HepG2 (cell line): Measurements from ENCODE around the gene TASOR2. TPM values are rescaled to one million over a fixed set of nuclear protein-coding genes. Genes with fewer than 3 reads are reported as not detected.
A peak's percentile ranks its signal among the peaks of the same experiment; 100 is the strongest.

Experiments
- ARID3A ChIP-seq: IDR thresholded peaks from 2 replicates; pipeline ENCODE4 v1.6.1; 2012; ENCODE audit warnings: low read depth, low read length, improper control_type of control experiment
- ASH2L ChIP-seq: fragments of 300-600, 200-600 bp; sonication (generic); IDR thresholded peaks from 2 replicates; pipeline ENCODE4 v1.7.0; 2017; ENCODE audit warnings: low read depth, mild to moderate bottlenecking, moderate library complexity, mixed read lengths, low read length; ENCODE audit not compliant: insufficient read length
- ATF7 ChIP-seq, 2 experiments: fragments of 450-650 bp in 1 of 2; sonication (generic) in 1 of 2; formaldehyde crosslinking in 1 of 2; IDR thresholded peaks; 2 replicates each; pipeline versions ENCODE4 v1.4.0 to v1.6.1; 2016 to 2020; ENCODE audit warnings: antibody characterized with exemption in 1 of 2, mild to moderate bottlenecking in 1 of 2, missing genetic modification reagents in 1 of 2
- BORCS8-MEF2B ChIP-seq: sonication (generic); formaldehyde crosslinking; IDR thresholded peaks from 2 replicates; pipeline ENCODE4 v1.8.0; 2022; ENCODE audit warnings: mild to moderate bottlenecking, missing genetic modification reagents
- DR1 ChIP-seq: sonication (generic); formaldehyde crosslinking; IDR thresholded peaks from 2 replicates; pipeline ENCODE4 v1.8.0; 2021; ENCODE audit warnings: mild to moderate bottlenecking, missing genetic modification reagents, inconsistent platforms
- EED ChIP-seq: sonication (generic); formaldehyde crosslinking; IDR thresholded peaks from 2 replicates; pipeline ENCODE4 v1.5.0; 2020; ENCODE audit warnings: mild to moderate bottlenecking, missing genetic modification reagents
- ELF1 ChIP-seq: sonication (generic); formaldehyde crosslinking; IDR thresholded peaks from 2 replicates; pipeline ENCODE4 v1.4.0; 2020; ENCODE audit warnings: missing genetic modification reagents
- GTF3A ChIP-seq: sonication (generic); formaldehyde crosslinking; conservative IDR thresholded peaks from 2 replicates; pipeline ENCODE4 v1.4.0; 2020; ENCODE audit warnings: mild to moderate bottlenecking, missing genetic modification reagents
- KMT2A ChIP-seq: sonication (generic); formaldehyde crosslinking; IDR thresholded peaks from 2 replicates; pipeline ENCODE4 v1.4.0; 2020; ENCODE audit warnings: missing genetic modification reagents
- LBX2 ChIP-seq: sonication (generic); formaldehyde crosslinking; IDR thresholded peaks from 2 replicates; pipeline ENCODE4 v1.5.0; 2020; ENCODE audit warnings: missing genetic modification reagents, mild to moderate bottlenecking, borderline replicate concordance
- PPARG ChIP-seq: conservative IDR thresholded peaks from 2 replicates; pipeline ENCODE4 v1.6.1; 2016; ENCODE audit warnings: missing biosample characterization, missing genetic modification reagents
- TEAD2 ChIP-seq: sonication (generic); formaldehyde crosslinking; IDR thresholded peaks from 2 replicates; pipeline ENCODE4 v1.9.0; 2021; ENCODE audit warnings: missing genetic modification reagents
- ZFP36L1 ChIP-seq: sonication (generic); formaldehyde crosslinking; IDR thresholded peaks from 2 replicates; pipeline ENCODE4 v1.8.0; 2022; ENCODE audit warnings: mild to moderate bottlenecking, missing genetic modification reagents, moderate library complexity
- ZFX ChIP-seq: sonication (generic); formaldehyde crosslinking; IDR thresholded peaks from 2 replicates; pipeline ENCODE4 v1.4.0; 2020; ENCODE audit warnings: mild to moderate bottlenecking, low read depth, missing genetic modification reagents, moderate library complexity
- ZNF230 ChIP-seq: sonication (generic); formaldehyde crosslinking; IDR thresholded peaks from 2 replicates; pipeline ENCODE4 v1.4.0; 2020; ENCODE audit warnings: mild to moderate bottlenecking, missing genetic modification reagents
- ZNF3 ChIP-seq: IDR thresholded peaks from 2 replicates; pipeline ENCODE4 v1.7.0; 2017; ENCODE audit warnings: inconsistent platforms
- ZNF431 ChIP-seq: sonication (generic); formaldehyde crosslinking; IDR thresholded peaks from 2 replicates; pipeline ENCODE4 v1.9.0; 2022; ENCODE audit warnings: missing genetic modification reagents, low read depth, mild to moderate bottlenecking, borderline replicate concordance
- ZNF567 ChIP-seq: sonication (generic); formaldehyde crosslinking; IDR thresholded peaks from 2 replicates; pipeline ENCODE4 v1.8.1; 2023; ENCODE audit warnings: mild to moderate bottlenecking, missing genetic modification reagents, borderline replicate concordance
- ZNF670 ChIP-seq: sonication (generic); formaldehyde crosslinking; IDR thresholded peaks from 2 replicates; pipeline ENCODE4 v1.8.0; 2022; ENCODE audit warnings: mild to moderate bottlenecking, missing genetic modification reagents, borderline replicate concordance
- ZNF724P ChIP-seq: sonication (generic); formaldehyde crosslinking; IDR thresholded peaks from 2 replicates; pipeline ENCODE4 v1.8.0; 2022; ENCODE audit warnings: missing genetic modification reagents, borderline replicate concordance
- ZNF773 ChIP-seq: sonication (generic); formaldehyde crosslinking; IDR thresholded peaks from 2 replicates; pipeline ENCODE4 v1.4.0; 2020; ENCODE audit warnings: missing genetic modification reagents, borderline replicate concordance
- ZNF850 ChIP-seq: sonication (generic); formaldehyde crosslinking; conservative IDR thresholded peaks from 2 replicates; pipeline ENCODE4 v1.9.0; 2021; ENCODE audit warnings: mild to moderate bottlenecking, missing genetic modification reagents
- polyA plus RNA-seq, 8 experiments: library from polyadenylated mRNA; depleted of rRNA in 3 of 8; stranded (reverse) in 7 of 8; unstranded in 1 of 8; fragments of >200 nt; fragmentation: Illumina TruSeq in 4 of 8; extraction: Trizol in 4 of 8; gene quantifications; 2 replicates each; pipeline versions ENCODE4 v1.2.1 to v1.2.3, GENCODE V29; 2011 to 2016; ENCODE audit warnings: low read depth in 4 of 8, missing spikeins in 1 of 8, mixed read lengths in 1 of 8; ENCODE audit not compliant: insufficient read depth in 1 of 8
- total RNA-seq, 5 experiments: library from RNA; depleted of rRNA; stranded (reverse); fragments of >200 nt; fragmentation: Illumina TruSeq; extraction: Trizol; gene quantifications; 2 replicates each; pipeline ENCODE4 v1.2.3, GENCODE V29; 2016; ENCODE audit warnings: low read depth in 1 of 5
- TF ChIP-seq, protein P1 (sequence below), 2 experiments: sonication (generic) in 1 of 2; formaldehyde crosslinking in 1 of 2; IDR thresholded peaks; 2 replicates each; pipeline versions ENCODE4 v1.4.0 to v1.6.1; 2018 to 2020; ENCODE audit warnings: missing genetic modification reagents in 2 of 2, borderline replicate concordance in 1 of 2, low read depth in 1 of 2, mild to moderate bottlenecking in 1 of 2, missing biosample characterization in 1 of 2
- TF ChIP-seq, protein P2 (sequence below): sonication (generic); formaldehyde crosslinking; IDR thresholded peaks from 2 replicates; pipeline ENCODE4 v1.8.0; 2022; ENCODE audit warnings: mild to moderate bottlenecking, missing genetic modification reagents, moderate library complexity

The TASOR2 gene
- total and polyA plus RNA-seq, 2 of the 13 experiments (the other 11 are each of a cell fraction or from before 2014, with no cell fraction given) = 24.2 to 55.3 TPM

DNA sequence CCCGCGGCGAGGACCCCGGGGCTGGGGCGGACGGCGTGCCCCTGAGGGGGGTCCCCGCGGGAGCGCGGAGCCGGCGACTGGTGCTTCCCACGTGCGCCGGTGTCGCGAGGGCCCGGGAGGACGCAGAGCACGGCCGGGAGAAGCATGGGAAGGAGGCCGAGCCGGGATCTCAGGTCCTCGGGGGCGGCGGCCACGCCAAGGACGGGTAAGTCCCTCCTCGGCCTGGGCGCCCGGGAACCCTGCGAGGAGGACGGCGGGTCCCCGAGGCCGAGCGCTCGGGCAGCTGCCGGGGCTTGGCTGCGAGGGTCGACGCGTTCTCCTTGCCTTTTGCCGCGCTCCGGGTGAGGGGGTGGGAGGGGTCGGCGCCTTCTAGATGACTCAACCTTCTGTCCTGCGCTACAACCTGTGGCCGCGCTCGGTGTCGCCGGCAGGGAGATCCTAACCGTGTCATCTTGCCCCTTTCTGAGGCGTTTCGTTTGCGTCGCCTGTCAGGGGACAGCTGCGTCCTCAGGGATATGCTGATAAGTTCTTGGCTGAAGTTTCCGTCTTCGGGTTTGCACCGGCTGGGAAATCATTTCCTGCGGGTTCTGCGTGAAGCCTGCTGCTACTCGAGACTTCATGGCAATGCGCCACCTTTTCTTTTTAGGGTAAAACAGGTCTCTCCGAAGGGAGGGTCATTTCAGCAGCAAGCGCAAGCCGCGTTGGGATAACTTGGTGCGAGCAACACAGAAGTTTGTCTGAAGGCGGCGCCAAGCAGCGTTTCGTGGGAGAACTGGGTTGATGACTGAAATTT lies 529 bp downstream of the TASOR2 start (continued):
- TF ChIP-seq ZNF670 (CRISPR knock-in tag) (0 out of 2 replicates have a peak, but pooled peaks have one; percentile 34), ATF7 (IDR thresholded peaks at IDR 0.05) (no peak), ATF7 (CRISPR knock-in tag; IDR thresholded peaks at IDR 0.05) (no peak), ASH2L (peak; percentile 95), ZNF850 (CRISPR knock-in tag) (0 out of 2 replicates have a peak, but pooled peaks have one; percentile 64), ZNF230 (CRISPR knock-in tag) (0 out of 2 replicates have a peak, but pooled peaks have one; percentile 26), TEAD2 (CRISPR knock-in tag) (no peak), PPARG (CRISPR knock-in tag) (no peak), ZNF3 (CRISPR knock-in tag) (peak; percentile 90; the same call in 1 of the 2 replicates), KMT2A (CRISPR knock-in tag) (peak; percentile 80), DR1 (no peak), LBX2 (CRISPR knock-in tag) (no peak), BORCS8-MEF2B (CRISPR knock-in tag) (0 out of 2 replicates have a peak, but pooled peaks have one; percentile 13), GTF3A (no peak), EED (CRISPR knock-in tag) (0 out of 2 replicates have a peak, but pooled peaks have one; percentile 1), ZNF431 (CRISPR knock-in tag) (no peak; the same call in 1 of the 2 replicates), ELF1 (CRISPR knock-in tag) (0 out of 2 replicates have a peak, but pooled peaks have one; percentile 9), ZNF724P (CRISPR knock-in tag) (no peak), ARID3A (no peak), ZFP36L1 (no peak), ZFX (0 out of 2 replicates have a peak, but pooled peaks have one; percentile 43), ZNF567 (CRISPR knock-in tag) (0 out of 2 replicates have a peak, but pooled peaks have one; percentile 4), ZNF773 (CRISPR knock-in tag) (peak; percentile 24; the same call in 1 of the 2 replicates)
- TF ChIP-seq, protein P1, sequence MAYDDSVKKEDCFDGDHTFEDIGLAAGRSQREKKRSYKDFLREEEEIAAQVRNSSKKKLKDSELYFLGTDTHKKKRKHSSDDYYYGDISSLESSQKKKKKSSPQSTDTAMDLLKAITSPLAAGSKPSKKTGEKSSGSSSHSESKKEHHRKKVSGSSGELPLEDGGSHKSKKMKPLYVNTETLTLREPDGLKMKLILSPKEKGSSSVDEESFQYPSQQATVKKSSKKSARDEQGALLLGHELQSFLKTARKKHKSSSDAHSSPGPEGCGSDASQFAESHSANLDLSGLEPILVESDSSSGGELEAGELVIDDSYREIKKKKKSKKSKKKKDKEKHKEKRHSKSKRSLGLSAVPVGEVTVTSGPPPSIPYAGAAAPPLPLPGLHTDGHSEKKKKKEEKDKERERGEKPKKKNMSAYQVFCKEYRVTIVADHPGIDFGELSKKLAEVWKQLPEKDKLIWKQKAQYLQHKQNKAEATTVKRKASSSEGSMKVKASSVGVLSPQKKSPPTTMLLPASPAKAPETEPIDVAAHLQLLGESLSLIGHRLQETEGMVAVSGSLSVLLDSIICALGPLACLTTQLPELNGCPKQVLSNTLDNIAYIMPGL (CRISPR knock-in tag; IDR thresholded peaks at IDR 0.05; ENCODE audit: borderline replicate concordance in 1 of 2, low read depth in 1 of 2) = peak; percentile 58 to 82; a peak in 2 of 4 replicates
- TF ChIP-seq, protein P2, sequence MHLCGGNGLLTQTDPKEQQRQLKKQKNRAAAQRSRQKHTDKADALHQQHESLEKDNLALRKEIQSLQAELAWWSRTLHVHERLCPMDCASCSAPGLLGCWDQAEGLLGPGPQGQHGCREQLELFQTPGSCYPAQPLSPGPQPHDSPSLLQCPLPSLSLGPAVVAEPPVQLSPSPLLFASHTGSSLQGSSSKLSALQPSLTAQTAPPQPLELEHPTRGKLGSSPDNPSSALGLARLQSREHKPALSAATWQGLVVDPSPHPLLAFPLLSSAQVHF (CRISPR knock-in tag) = 0 out of 2 replicates have a peak, but pooled peaks have one; percentile 28
